Prostate gland (tissue), 2 donors: ENCODE data around the gene R3HCC1L.

ENCODE experiments used
- CTCF ChIP-seq, 4 experiments: fragments of 200-600 bp in 2 of 4; fragments of 450-650 bp in 2 of 4; sonication (generic) in 2 of 4; IDR thresholded peaks; 1 replicate in 3 of 4; 2 replicates in 1 of 4; pipeline ENCODE4 v1.5.1; 2016 to 2019; ENCODE audit warnings: antibody characterized with exemption in 4 of 4, mild to moderate bottlenecking in 2 of 4, moderate library complexity in 2 of 4
- POLR2A ChIP-seq: fragments of 450-650 bp; IDR thresholded peaks from one replicate; pipeline ENCODE4 v1.6.1; 2016; ENCODE audit warnings: antibody characterized with exemption, mild to moderate bottlenecking
- POLR2AphosphoS5 ChIP-seq: sonication (generic); formaldehyde crosslinking; IDR thresholded peaks from one replicate; pipeline ENCODE4 v1.6.1; 2017; ENCODE audit warnings: antibody characterized with exemption

GRCh38 chr10:98273057-98273850 is 138.8 kb downstream of the R3HCC1L start:
- TF ChIP-seq CTCF (IDR thresholded peaks at IDR 0.05) (no peak), POLR2AphosphoS5 (no peak), POLR2A (no peak)
